HG02870 (cell line): ENCODE data around the gene WHRN.

Experiments used
- ATAC-seq: cut with Tn5 transposase; IDR thresholded peaks from one replicate; pipeline ENCODE4 v1.9.1; 2021; ENCODE audit warnings: mild to moderate bottlenecking, moderate library complexity; ENCODE audit not compliant: unreplicated experiment

WHRN gene

GRCh38 chr9:114426046-114426948 lies 79.0 kb downstream of the WHRN start:
- ATAC-seq: no peak

GRCh38 chr9:114425126-114425525 lies 80.1 kb downstream of the WHRN start:
- ATAC-seq: no peak

GRCh38 chr9:114424126-114424525 lies 81.1 kb downstream of the WHRN start:
- no peak for ATAC-seq

GRCh38 chr9:114423181-114423580 lies 82.1 kb downstream of the WHRN start:
- no peak for ATAC-seq

- ATAC-seq: no peak
Observed at GRCh38 chr9:114421147-114421546, 84.1 kb downstream of the WHRN start.

- no peak for ATAC-seq
Observed at GRCh38 chr9:114419796-114420195, 85.5 kb downstream of the WHRN start.

- ATAC-seq: no peak
Observed at GRCh38 chr9:114418053-114418452, 87.2 kb downstream of the WHRN start.

GRCh38 chr9:114417511-114417910 lies 87.8 kb downstream of the WHRN start:
- ATAC-seq: no peak

GRCh38 chr9:114416906-114417305 lies 88.4 kb downstream of the WHRN start:
- no peak for ATAC-seq

GRCh38 chr9:114416290-114416689 lies 89.0 kb downstream of the WHRN start:
- ATAC-seq: no peak

GRCh38 chr9:114414346-114414745 lies 90.9 kb downstream of the WHRN start:
- no peak for ATAC-seq

- ATAC-seq: no peak
Observed at GRCh38 chr9:114413861-114414301, 91.4 kb downstream of the WHRN start.

- ATAC-seq: no peak
Observed at GRCh38 chr9:114412048-114412683, 93.1 kb downstream of the WHRN start.

- no peak for ATAC-seq
Observed at GRCh38 chr9:114411452-114411851, 93.8 kb downstream of the WHRN start.

GRCh38 chr9:114410910-114411309 lies 94.4 kb downstream of the WHRN start:
- no peak for ATAC-seq

- ATAC-seq: no peak
Observed at GRCh38 chr9:114409842-114410241, 95.4 kb downstream of the WHRN start.

- no peak for ATAC-seq
Observed at GRCh38 chr9:114409103-114409780, 96.0 kb downstream of the WHRN start.

GRCh38 chr9:114408645-114409044 lies 96.6 kb downstream of the WHRN start:
- ATAC-seq: no peak

GRCh38 chr9:114407889-114408288 lies 97.4 kb downstream of the WHRN start:
- no peak for ATAC-seq

- ATAC-seq: no peak
Observed at GRCh38 chr9:114406441-114406840, 98.8 kb downstream of the WHRN start.

GRCh38 chr9:114405294-114406034 lies 99.8 kb downstream of the WHRN start:
- ATAC-seq: peak; percentile 86
